HG03066 (cell line): ENCODE measurements around the gene PHACTR3.
"Not testable (repeated sequence)": the region's sequence is repeated elsewhere in the genome, so short reads cannot be mapped to it uniquely, and the experiment has no call there.

Source experiments
- ATAC-seq: cut with Tn5 transposase; IDR thresholded peaks from one replicate; pipeline ENCODE4 v1.9.1; 2021; ENCODE audit warnings: low read depth; ENCODE audit not compliant: unreplicated experiment

The PHACTR3 gene

DNA sequence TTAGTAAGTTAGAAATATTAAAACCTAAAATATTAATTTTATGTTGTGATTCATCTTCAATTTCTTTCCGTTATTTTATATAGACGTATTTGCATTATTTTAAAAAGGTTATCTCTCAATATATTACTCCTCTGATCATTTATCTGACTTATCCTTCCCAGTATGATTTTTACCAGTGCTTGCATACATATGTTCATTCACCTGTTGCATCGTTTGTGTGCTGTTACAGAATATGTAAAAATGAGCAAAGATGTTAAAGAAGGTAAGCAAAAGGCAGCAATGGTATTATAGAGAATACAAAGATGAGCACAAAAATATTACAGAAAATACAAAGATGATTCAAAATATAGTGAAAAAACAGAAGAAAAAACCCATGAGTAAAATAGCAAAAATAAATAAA, 280.2 kb downstream of the PHACTR3 start:
- no peak for ATAC-seq

DNA sequence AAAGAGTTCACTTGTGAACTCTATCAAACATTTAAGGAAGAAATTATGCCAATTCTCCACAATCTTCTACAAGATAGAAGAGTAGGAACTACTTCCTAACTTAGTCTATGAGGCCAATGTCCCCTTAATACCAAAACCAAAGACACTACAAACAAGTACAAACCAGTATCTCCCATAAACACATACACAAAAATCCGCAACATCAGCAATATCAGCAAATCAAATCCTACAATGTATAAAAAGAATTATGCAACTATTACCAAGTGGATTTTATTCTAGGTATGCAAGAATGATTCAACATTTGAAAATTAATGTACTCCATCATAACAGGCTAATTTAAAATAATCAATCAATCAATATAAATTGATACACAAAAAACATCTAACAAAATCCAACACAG, 283.7 kb downstream of the PHACTR3 start:
- no peak for ATAC-seq

DNA sequence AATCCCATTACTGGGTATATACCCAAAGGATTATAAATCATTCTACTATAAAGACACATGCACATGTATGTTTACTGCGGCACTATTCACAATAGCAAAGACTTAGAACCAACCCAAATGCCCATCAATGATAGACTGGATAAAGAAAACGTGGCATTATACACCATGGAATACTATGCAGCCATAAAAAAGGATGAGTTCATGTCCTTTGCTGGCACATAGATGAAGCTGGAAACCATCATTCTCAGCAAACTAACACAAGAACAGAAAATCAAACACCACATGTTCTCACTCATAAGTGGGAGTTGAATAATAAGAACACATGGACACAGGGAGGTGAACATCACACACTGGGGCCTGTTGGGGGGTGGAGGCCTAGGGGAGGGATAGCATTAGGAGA, 285.7 kb downstream of the PHACTR3 start:
- ATAC-seq = not testable (repeated sequence)

DNA sequence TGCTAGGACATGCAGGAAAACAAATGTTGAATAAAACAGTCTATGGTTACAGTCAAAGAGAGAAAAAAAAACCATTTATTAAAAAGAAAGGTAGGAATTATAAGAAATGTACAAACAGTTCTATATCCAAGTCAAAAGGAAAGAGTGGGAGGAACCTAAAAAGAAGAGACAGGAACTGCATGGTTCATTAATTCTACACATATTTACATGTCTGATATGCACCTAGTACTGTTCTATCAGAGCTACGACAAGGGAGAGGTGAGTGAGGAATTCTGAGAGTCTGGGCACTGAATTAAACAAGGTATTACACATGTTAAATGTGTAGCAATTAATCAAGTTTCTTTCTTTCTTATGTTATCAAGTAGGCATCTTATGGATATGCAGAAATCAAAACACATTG, 287.2 kb downstream of the PHACTR3 start:
- ATAC-seq = no peak

DNA sequence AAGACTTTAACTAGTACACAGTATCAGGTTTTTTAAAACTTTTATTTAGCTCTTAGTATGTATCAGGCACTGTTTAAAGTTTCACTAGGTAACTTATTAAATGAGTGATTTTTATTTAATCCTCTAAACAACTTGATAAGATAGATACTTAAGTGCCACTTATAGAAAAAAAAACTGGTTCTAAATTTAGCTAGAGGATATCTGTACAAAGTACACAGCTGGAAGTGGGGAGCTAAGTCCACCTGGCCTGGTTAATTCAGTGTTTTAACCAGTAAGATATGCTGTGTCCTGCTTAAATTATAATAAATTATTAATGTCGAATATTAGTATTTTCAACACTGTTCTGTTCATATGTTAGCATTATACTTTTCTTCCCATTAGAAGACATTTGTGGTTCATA, 291.6 kb downstream of the PHACTR3 start:
- ATAC-seq = no peak
